Activated CD8-positive, alpha-beta memory T cell treated with anti-CD3 and anti-CD28 coated beads, Interleukin-2, amount 50 U/mL, for 48 hours (primary cell): ENCODE measurements around the gene DTYMK.

Experiments
- DNase-seq: peaks from one replicate; pipeline ENCODE4 v3.0.0-alpha.2; 2020

DTYMK gene, protein sequence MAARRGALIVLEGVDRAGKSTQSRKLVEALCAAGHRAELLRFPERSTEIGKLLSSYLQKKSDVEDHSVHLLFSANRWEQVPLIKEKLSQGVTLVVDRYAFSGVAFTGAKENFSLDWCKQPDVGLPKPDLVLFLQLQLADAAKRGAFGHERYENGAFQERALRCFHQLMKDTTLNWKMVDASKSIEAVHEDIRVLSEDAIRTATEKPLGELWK

DNA sequence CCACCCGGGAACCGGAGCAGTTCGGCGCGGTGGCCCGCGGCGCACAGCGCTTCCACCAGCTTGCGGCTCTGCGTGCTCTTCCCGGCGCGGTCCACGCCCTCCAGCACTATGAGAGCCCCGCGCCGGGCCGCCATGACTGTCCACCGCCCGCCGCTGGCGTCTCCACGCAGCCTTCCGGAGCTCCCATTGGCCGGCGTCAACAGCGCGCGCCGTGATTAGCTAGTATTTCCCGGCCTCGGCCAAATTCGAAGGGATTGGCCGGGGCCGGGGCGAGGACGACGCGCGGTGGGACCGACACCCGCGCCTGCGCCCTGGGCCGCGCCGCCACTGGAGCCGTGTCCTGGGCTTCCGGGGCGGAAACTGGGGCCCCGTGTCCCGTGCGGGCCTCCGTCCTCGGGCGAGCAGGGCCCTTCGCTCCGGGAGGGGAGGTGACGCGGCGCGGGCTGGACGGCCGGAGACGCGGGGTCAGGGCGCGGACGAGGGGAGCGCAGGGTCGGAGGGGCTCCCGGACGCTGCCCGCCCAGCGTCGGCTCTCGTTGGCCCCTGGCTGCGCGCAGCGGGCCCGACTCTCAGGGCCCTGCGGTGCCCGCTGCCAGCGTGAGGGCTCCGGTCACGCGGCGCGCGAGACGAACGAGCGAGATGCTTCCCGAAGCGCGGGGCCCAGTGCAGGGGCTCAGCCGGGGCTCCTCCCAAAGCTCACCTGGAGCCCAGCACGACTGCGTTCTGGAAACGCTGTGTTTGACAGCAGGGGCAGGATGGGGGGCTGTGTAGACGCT is at the start of gene DTYMK:
DTYMK (minus strand) TSS at position 166 of the 776 bp plus-strand sequence; CDS start at position 134, 32 bp downstream.
- DNase-seq, result peak; percentile 98

DNA sequence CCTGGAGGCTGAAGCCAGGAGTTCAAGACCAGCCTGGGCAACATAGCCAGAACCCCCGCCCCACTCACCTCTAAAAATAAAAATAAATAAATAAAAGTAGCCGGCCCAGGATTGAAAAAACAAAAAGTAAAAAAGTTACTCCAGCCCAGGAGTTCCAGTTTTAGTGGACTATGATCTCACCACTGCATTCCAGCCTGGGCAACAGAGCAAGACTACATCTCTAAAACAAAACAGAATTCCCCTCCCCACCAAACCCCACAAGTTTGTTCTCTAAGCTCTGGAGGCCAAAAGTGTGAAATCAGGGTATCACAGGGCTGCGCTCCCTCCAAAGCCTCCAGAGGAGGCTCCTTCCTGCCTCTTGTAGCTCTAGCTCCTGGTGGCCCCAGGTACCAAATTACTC is 49.5 kb upstream of the DTYMK start:
- DNase-seq, result no peak

DNA sequence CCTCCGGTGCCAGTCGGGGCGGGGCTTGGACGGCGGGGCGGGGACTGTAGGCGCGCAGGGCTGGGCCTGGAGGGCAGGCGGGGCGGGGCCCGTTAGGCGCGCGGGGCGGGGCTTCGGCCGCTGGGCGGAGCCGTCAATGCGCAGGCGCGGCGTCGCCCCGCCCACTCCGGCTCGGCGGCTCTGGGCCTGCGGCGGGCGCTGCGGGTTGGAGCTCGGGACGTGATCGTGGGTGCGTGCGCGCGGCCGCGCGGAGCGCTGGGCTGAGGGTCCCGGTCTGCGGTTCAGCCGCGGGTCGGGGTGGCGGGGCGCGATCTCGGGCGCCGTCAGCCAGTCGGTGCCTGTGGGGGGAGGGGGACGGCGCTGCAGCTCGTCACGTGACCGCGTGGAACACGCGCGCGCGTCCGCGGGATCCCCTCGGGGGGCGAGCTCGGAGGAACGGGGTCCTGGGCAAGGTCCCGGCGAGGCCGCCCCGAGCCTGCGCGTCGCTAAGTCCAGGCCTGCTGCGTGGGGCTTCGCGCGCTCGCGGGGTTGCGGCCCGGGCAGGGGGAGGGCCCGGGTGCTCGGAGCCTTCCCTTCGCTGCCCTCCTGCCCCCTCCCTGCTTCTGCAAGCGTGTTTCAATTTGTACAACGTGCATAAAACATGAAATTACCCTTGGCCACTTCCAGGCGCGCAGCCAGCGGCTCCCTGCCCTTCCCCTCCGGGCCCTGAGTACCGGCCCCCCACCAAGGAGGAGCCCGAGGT is 48.0 kb upstream of the DTYMK start, which contains the start of gene D2HGDH:
D2HGDH (plus strand) TSS at position 164 of the 742 bp plus-strand sequence. CDS start 595 bp downstream, outside the sequence.
- DNase-seq, result peak; percentile 99

DNA sequence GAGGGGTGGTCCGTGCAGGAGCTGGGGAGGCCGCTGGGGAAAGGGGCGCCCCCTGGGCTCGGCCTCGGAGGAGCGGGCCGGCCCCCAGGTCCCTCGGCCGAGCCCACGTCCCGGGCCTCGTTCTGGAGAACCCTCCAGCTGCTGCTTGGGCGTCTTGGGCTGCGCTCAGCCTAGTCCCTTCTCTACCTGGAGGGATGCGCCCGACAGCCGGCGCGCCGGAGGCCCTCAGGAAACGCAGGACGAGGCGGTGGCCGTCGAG is 47.5 kb upstream of the DTYMK start:
- no peak for DNase-seq

DNA sequence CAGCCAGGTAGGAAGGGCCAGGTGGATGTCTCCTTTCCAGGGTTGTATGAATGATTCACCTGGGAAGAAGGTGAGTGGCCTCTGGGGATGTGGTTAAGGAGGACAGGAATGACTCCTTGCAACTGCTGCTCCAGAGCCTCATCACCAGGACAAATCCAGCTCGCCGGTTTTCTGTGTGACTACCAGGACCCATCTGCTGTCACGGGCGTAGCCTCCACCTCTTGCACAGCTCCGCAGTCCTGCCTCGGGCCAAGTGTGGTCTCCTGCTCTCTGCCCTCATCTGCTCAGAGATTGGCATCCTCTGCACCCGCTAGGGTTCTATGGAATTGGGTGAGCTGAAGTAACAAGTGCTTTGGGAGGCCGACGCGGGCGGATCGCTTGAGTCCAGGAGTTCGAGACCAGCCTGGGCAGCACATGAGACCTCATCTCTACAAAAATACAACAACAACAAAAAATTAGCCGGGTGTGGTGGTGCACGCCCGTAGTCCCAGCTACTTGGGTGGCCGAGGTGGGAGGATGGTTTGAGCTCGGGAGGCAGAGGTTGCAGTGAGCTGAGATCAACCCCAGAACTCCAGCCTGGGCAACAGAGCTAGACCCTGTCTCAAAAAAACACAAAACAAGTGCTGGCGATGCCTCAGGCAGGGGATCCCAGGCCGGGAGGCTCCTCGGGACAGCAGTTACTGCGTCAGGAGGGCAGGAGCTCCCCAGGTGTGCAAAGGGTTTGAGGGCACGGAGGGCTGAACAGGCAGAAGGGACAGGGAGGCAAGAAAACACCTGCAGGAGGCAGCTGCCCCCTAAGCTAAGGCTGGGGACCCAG is 47.0 kb upstream of the DTYMK start:
- DNase-seq, result no peak

DNA sequence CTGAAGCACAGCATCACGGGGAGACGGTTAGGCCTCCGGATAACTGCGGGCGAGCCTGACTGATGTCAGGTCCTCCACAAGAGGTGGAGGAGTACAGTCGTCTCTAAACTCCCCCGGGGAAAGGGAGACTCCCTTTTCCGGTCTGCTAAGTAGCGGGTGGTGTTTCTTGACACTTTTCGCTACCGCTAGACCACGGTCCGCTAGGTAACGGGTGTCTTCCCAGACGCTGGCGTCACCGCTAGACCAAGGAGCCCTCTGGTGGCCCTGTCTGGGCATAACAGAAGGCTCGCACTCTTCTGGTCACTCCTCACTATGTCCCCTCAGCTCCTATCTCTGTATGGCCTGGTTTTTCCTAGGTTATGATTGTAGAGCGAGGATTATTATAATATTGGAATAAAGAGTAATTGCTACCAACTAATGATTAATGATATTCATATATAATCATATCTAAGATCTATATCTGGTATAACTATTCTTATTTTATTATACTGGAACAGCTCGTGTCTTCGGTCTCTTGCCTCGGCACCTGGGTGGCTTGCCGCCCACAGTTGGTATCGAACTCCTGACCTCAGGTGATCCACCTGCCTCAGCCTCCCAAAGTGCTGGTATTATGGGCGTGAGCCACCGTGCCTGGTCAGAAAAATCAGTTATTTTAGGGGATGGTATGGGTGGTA is 46.0 kb upstream of the DTYMK start:
- peak; percentile 82 for DNase-seq

DNA sequence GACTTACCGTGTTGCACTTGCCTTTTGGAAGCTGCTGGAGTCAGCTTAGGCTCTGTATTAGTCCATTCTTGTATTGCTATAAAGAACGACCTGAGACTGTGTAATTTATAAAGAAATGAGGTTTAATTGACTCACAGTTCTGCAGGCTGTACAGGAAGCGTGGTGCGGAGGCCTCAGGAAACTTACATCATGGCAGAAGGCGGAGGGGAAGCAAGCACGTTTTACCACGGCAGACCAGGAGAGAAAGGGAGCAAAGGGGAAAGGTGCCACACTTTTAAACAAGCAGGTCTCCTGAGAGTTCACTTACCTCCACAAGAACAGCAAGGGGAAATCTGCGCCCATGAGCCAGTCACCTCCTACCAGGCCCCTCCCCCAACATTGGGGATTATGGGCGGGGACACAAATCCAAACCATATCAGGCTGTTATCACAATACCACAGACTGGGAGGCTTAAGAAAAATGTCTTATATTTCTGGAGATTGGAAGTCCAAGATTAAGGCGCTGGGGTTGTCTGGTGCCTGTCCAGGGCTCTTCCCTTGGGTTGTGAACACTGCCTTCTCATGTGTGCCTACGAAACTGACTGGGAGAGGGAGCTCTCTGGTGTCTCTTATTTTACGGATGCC is 44.2 kb upstream of the DTYMK start:
- DNase-seq, result no peak

DNA sequence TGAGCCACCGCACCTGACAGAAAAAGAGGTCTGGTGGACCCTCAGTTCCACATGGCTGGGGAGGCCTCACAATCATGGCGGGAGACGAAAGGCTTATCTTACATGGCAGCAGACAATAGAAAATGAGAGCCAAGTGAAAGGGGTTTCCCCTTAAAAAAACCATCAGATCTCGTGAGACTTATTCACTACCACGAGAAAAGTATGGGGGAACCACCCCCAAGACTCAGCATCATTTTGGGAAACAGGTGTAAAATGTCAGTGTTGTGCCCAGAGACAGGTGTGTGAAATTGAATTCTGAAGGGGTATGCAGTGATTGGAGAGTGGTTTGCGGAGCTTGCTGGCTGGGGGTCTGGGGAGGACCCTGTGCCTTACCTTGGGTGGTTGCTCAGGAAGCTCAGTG is 43.3 kb upstream of the DTYMK start:
- DNase-seq, result no peak

DNA sequence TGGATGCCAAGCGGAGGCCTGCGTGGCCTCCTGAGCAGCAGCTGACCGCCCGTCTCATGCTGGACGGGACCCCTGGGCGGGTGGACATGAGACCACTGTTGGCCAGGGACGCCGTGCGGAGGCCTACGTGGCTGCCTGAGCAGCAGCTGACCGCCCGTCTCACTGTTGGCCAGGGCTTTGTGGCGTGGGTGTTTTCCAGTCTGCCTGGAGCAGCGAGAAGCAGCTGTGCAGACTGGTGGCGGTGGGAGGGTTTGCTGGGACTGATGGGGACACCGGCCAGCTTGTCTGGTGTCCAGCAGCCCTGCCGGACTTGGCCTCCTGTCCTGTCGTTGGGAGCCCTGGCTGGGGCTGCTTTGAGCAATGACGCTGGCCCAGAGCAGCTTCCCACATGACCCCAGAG is 42.0 kb upstream of the DTYMK start:
- DNase-seq, result no peak

DNA sequence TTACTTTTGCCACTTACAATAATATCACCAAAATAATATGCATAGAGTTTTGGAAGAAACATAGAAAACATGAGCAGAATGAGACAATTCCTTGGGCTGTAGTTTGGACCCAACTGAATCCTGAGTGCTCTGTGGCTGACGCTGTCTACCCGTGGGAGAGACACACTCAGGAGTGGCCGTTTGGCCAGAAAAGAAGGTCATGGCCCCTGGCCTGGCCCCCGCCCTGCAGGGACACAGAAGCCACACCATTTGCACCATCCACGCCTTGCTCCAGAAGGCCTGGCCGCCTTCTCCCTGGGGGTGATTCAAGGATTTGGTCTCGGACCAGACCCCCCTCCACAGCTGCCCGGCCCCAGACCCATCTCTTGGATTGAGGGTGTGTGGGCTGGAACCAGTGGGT is 41.4 kb upstream of the DTYMK start:
- DNase-seq, result no peak

DNA sequence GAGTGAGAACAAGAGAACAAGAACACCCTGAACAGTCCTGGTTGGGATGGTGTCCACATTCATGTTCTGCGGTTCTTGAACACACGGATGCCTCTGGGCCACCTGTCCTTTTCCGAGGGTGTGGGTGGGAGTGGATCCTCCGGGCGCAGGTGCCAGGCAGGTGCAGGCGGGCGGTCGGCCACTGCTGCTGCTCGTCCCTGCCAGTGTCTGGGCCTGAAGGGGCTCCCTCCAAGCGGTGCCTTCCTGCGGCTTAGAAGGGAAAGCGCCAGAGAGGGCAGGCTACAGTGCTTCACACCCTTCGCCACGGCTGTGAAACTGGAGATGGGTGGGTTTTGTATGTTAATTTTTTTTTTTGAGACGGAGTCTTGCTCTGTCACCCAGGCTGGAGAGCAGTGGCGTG is 39.8 kb upstream of the DTYMK start:
- no peak for DNase-seq

DNA sequence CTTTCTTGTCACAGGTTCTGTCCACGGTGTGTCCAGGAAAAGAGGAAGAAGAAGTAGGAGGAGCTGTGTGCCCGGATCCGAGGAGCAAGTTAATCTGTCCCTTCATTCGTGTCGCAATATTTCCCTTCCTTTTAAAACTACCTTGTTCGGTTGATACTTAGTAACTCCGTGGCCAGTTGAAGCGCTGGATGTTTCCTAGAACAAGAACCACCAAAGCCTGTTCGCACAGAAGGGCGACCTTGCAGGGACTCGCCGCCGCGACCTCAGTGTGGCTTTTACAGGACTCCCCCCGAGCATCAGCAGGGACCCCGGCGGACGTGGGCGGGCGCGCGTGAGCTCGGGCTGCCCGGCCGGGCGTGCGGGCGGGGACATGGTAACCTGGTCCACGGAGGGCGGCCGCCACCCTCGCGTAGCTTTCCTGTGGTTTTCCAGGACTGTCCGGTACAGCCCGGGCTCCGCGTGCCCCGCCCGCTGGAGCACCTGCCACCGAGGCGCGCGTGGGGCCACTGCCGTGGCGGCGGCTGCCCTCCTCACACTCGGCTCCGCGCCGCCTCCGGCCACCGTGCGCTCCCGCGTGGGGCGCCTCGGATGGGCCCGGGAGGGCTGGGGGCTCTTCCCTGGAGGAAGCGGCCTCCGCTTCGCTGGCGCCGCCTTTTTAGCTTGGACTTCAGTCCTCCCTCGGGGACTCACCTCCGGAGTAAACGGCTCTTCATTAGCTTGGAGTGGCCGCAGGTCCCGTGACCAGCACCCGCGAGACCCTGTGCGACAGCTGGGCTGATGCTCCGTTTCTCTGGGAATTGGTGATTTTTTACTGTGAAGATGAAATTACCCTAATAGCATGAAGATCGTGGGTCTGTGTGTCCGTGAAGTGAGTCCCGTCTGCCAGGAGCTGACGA is 38.6 kb upstream of the DTYMK start:
- DNase-seq, result no peak

DNA sequence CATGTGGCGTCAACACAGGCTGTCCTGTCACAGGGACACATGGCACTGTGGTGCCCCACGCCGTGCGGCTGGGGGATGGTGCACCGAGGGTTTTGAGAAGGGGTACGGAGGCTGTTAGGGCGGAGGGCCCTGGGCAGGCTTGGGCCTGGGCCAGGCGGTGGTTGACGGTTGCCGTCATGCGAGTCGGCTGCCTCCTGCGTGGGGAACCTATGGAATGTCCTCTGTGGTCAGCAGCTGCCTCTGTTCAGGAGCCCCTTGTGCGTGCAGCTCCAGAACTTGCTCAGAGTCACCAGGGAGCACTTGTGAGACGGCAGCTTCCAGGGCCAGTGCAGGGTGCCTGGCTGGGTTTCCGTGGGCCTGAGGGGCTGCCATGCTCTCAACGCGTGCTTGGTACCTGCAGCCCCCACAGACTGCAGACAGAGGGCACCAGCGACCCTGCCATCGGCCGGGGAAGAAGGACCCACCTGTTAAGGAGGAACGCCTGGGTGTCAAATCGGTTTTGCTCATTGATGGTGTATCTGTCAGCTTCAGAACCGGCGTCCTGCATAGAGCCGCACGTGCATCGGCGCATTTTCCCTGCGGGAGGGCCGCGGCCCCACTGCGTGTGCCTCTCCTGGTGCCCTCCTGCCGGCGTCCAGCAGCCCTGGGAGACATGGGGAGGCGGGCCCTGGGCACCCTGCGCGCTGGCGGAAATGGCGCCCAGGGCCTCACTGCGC is 37.8 kb upstream of the DTYMK start:
- DNase-seq, result no peak

DNA sequence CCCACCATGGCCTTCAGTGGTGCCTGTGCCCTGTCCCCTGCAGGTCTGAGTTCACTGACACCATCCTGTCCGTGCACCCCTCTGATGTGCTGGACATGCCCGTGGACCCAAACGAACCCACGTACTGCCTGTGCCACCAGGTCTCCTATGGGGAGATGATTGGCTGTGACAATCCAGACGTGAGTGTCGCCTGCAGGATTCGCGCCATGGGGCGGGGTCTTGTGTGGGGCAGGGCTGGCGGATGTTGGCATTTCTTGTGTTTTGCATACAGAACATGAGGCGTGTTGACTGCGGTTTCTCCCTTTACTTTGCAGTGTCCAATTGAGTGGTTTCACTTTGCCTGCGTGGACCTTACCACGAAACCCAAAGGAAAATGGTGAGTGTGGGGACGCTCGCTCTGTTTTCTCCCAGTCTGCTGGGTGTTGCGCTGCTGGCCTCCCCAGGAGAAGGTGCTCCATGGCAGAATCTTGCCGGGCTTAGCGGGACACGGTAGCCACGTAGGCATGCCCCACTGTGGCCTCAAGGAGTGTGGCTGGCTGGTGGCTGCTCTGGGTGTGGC is 36.4 kb upstream of the DTYMK start:
- DNase-seq, result no peak

DNA sequence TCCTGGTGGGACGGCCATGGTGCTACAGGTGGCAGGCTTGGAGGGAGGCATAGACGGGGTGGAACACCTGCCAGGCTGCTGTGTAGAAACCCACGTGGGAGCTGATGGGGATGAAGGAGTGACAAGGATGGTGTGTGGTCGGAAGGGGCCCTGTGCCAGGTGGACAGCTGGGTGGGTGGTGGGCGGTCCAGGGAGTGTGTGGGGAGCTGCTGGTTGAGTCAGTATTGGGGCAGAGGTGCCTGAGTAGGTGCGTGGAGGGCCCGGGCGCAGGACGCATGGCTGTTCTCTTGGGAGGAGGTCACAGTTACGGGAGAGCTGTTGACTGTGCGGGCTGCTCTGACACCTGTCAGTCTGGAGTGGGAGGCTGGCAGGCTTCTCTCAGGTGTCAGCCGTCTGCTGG is 35.2 kb upstream of the DTYMK start:
- DNase-seq, result no peak

DNA sequence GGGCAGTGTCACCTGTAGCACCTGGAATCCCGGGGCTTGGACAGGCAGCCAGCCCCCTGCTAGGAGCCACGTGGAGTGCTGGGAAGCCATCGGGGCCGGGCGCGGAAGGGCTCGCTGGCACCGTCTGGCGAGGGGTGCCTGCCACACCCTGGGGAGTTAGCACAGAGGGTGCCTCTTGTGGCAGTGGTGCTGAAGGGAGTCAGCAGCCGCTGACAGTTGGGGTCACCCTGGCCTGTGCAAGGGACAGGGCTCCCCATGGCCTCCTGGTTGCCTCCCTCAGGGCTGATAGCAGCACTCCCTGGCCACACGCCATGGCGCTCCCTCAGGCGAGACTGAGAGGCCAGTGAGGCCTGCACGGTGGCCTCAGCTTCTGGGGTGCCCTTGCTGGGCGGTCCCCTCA is 33.9 kb upstream of the DTYMK start:
- no peak for DNase-seq

DNA sequence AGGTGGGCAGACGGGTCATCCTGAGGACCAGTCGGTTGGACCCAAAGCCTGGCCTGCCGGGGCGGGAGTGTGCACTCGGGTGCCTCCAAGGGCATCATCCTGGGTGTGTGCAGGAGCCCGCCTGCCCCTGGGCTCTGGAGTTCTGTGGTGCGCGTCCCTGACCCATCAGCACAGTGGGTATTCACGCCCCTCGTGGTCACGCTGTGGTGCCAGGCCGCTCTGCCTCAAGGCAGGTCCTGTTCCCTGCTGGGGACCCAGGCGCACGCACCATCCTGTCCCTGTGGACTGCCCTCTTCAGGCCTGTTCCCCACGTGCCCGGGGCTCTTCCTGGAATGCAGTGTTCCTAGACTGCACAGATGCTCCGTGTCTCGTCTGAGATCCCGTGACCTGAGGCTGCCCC is 33.5 kb upstream of the DTYMK start:
- no peak for DNase-seq

DNA sequence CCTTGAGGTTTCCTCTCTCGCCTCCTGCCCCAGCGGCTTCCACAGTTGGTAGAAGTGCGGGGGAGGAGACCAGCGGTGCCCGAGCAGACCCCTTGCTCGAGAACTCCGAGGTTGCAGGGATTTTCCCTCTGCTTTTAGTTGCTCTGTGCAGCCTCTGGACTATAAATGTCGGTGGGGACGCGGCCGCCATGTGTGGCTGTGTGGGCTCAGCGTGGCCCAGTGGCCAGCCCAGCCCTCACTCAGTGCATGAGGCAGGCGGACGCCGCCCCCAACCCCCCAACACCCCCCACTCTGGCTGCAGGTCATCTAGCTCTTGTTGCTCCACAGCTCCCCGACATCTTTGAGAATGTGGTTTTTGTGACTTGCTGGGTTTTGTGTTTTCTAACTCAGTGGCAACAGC is 32.5 kb upstream of the DTYMK start:
- no peak for DNase-seq

DNA sequence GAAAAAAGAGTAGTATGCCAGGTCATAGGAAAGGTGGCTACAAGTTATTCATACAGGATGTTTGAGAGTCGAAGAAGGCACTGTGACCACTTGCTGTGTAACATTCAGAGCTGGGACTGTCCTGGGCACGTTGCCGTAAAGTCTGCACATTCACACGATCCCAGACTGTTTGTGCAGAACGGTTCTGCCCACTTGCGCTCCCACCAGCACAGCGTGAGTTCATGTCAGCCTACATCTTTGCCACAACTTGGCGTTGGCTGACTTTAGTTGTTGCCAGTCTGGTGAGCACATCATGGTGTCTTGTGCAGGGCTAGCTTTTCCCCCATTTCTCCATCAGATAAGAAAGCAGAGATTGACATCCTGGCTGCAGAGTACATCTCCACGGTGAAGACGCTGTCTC is 22.3 kb upstream of the DTYMK start:
- DNase-seq, result no peak

DNA sequence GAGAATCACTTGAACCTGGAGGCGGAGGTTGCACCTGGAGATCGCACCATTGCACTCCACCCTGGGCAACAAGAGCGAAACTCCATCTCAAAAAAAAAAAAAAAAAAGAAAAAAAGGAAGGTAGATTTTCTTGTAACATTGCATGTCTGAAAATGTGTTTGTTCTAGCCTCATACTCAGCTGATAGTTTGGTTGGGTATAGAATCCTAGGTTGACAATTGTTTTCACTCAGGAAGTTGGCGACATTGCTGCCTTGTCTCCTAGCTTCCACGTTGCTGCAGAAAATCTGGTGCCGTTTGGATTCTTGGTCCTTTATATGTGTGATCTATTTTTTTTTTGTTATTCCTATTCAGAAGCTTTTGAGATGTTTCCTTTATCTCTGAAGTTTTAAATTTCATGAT is 19.9 kb upstream of the DTYMK start:
- DNase-seq, result no peak
